H1 (cell line): ENCODE measurements around the gene S100A12. TPM values are rescaled to one million over a fixed set of nuclear protein-coding genes. Genes with fewer than 3 reads are reported as not detected.
A peak's percentile ranks its signal among the peaks of the same experiment; 100 is the strongest.

Source experiments
- CTCF ChIA-PET: fragments of 300-600 bp; sonication (Branson Sonifier 250); formaldehyde crosslinking; loops from one replicate; lab custom pipeline; 2021; ENCODE audit not compliant: partially characterized antibody; lab: Charles Lee
- POLR2A ChIA-PET: fragments of 300-600 bp; sonication (Branson Sonifier 250); formaldehyde crosslinking; loops from one replicate; lab custom pipeline; 2021; ENCODE audit warnings: inconsistent platforms; ENCODE audit not compliant: partially characterized antibody; lab: Charles Lee
- DNase-seq, 2 experiments: peaks; one replicate each; pipeline versions ENCODE4 v3.0.0 to v3.0.0-alpha.2; 2010 to 2022; ENCODE audit warnings: low spot score in 2 of 2, low read depth in 1 of 2, mixed read lengths in 1 of 2
- FAIRE-seq: peaks from 2 replicates; lab custom pipeline; 2011; peaks lifted over from hg19 to GRCh38; lab: Jason Lieb, UNC
- H2AFZ ChIP-seq: 2 replicates; pipeline ENCODE4 v1.8.1; 2012; ENCODE audit warnings: low read length, inconsistent platforms
- H2AK5ac ChIP-seq: 2 replicates; pipeline ENCODE4 v1.6.1; 2013; ENCODE audit warnings: low read depth, low read length
- H2BK120ac ChIP-seq: replicated peaks from 2 replicates; pipeline ENCODE3; 2013; ENCODE audit warnings: low read depth, low read length, inconsistent platforms
- H2BK12ac ChIP-seq: 2 replicates; pipeline ENCODE4 v1.6.1; 2013; ENCODE audit warnings: low read depth, low read length
- H2BK15ac ChIP-seq: 2 replicates; pipeline ENCODE4 v1.6.1; 2013; ENCODE audit warnings: low read length
- H2BK20ac ChIP-seq: 2 replicates; pipeline ENCODE4 v1.6.1; 2013; ENCODE audit warnings: low read length
- H2BK5ac ChIP-seq: 2 replicates; pipeline ENCODE4 v1.6.1; 2013; ENCODE audit warnings: low read depth, low read length
- H3K14ac ChIP-seq: 2 replicates; pipeline ENCODE4 v1.6.1; 2013; ENCODE audit warnings: inconsistent platforms; ENCODE audit not compliant: insufficient read length
- H3K18ac ChIP-seq: 2 replicates; pipeline ENCODE4 v1.6.1; 2013; ENCODE audit warnings: low read length; ENCODE audit errors: extremely low read depth
- H3K23ac ChIP-seq: 2 replicates; pipeline ENCODE4 v1.6.1; 2013; ENCODE audit warnings: inconsistent platforms; ENCODE audit not compliant: insufficient read length
- H3K23me2 ChIP-seq: 2 replicates; pipeline ENCODE4 v1.6.1; 2013; ENCODE audit warnings: low read depth, low read length
- H3K27ac ChIP-seq: 2 replicates; pipeline ENCODE4 v1.6.1; 2011; ENCODE audit warnings: low read depth, low read length, inconsistent platforms
- H3K27me3 ChIP-seq, 4 experiments: replicated peaks in 1 of 4; 1 replicate in 1 of 4; 2 replicates in 3 of 4; pipeline versions ENCODE4 v1.6.1 to v1.8.1; 2011 to 2013; ENCODE audit warnings: low read length in 3 of 4, mild to moderate bottlenecking in 3 of 4, inconsistent platforms in 2 of 4, mixed read lengths in 2 of 4, moderate library complexity in 1 of 4; ENCODE audit not compliant: control insufficient read depth in 3 of 4, insufficient read depth in 3 of 4; ENCODE audit errors: extremely low read depth in 1 of 4
- H3K36me3 ChIP-seq, 4 experiments: 2 replicates each; pipeline versions ENCODE4 v1.6.1 to v1.8.1; 2011 to 2013; ENCODE audit warnings: mild to moderate bottlenecking in 4 of 4, low read length in 3 of 4, moderate library complexity in 2 of 4, control low read depth in 1 of 4, inconsistent platforms in 1 of 4; ENCODE audit not compliant: insufficient read depth in 4 of 4, control insufficient read depth in 2 of 4
- H3K4ac ChIP-seq: replicated peaks from 2 replicates; pipeline ENCODE3; 2013; ENCODE audit warnings: low read length, low read depth, mixed read lengths, inconsistent platforms; ENCODE audit not compliant: insufficient read length
- H3K4me1 ChIP-seq, 4 experiments: replicated peaks in 1 of 4; 1 replicate in 1 of 4; 2 replicates in 3 of 4; pipeline versions ENCODE4 v1.6.1 to v1.8.1; 2011 to 2013; ENCODE audit warnings: low read length in 3 of 4, inconsistent platforms in 2 of 4, mixed read lengths in 1 of 4; ENCODE audit not compliant: insufficient read depth in 4 of 4, control insufficient read depth in 3 of 4
- H3K4me2 ChIP-seq, 2 experiments: 2 replicates each; pipeline versions ENCODE4 v1.6.1 to v1.8.1; 2011 to 2013; ENCODE audit warnings: low read depth in 2 of 2, low read length in 2 of 2, control low read depth in 1 of 2, inconsistent platforms in 1 of 2, mild to moderate bottlenecking in 1 of 2; ENCODE audit not compliant: insufficient read depth in 1 of 2
- H3K4me3 ChIP-seq, 4 experiments: fragments of 200-600, 300-600 bp in 1 of 4; sonication (generic), shearing (Covaris generic), sonication (Bioruptor Twin) in 1 of 4; 2 replicates each; pipeline versions ENCODE4 v1.5.1 to v1.8.1; 2011 to 2016; ENCODE audit warnings: low read length in 4 of 4, low read depth in 3 of 4, control low read depth in 2 of 4, inconsistent platforms in 2 of 4, mild to moderate bottlenecking in 2 of 4, mixed read lengths in 1 of 4, moderate library complexity in 1 of 4; ENCODE audit not compliant: insufficient read depth in 2 of 4; ENCODE audit errors: extremely low read depth in 1 of 4
- H3K56ac ChIP-seq: replicated peaks from 2 replicates; pipeline ENCODE3; 2013; ENCODE audit warnings: low read depth, mild to moderate bottlenecking, mixed read lengths, low read length, inconsistent platforms; ENCODE audit not compliant: insufficient read length
- H3K79me1 ChIP-seq: 2 replicates; pipeline ENCODE4 v1.6.1; 2013; ENCODE audit warnings: low read depth, low read length, control low read depth
- H3K79me2 ChIP-seq, 2 experiments: 2 replicates each; pipeline versions ENCODE4 v1.6.1 to v1.8.1; 2012 to 2013; ENCODE audit warnings: low read length in 2 of 2, mild to moderate bottlenecking in 2 of 2, inconsistent platforms in 1 of 2; ENCODE audit not compliant: insufficient read depth in 2 of 2, control insufficient read depth in 1 of 2
- H3K9ac ChIP-seq, 4 experiments: replicated peaks in 1 of 4; 1 replicate in 1 of 4; 2 replicates in 3 of 4; pipeline versions ENCODE4 v1.6.1 to v1.8.1; 2011 to 2013; ENCODE audit warnings: low read depth in 3 of 4, low read length in 3 of 4, control low read depth in 2 of 4, mild to moderate bottlenecking in 2 of 4, moderate library complexity in 2 of 4, inconsistent platforms in 1 of 4; ENCODE audit errors: extremely low read depth in 1 of 4
- H3K9me3 ChIP-seq, 2 experiments: 2 replicates each; pipeline versions ENCODE4 v1.6.1 to v1.8.1; 2012 to 2013; ENCODE audit warnings: mild to moderate bottlenecking in 2 of 2, moderate library complexity in 2 of 2, control low read depth in 1 of 2, inconsistent platforms in 1 of 2, low read depth in 1 of 2, low read length in 1 of 2, mixed read lengths in 1 of 2; ENCODE audit not compliant: insufficient read depth in 2 of 2
- H4K20me1 ChIP-seq, 2 experiments: replicated peaks in 1 of 2; 2 replicates each; pipeline versions ENCODE3 to v1.8.1; 2011 to 2013; ENCODE audit warnings: inconsistent platforms in 2 of 2, low read length in 2 of 2, mild to moderate bottlenecking in 1 of 2; ENCODE audit not compliant: insufficient read depth in 2 of 2, control insufficient read depth in 1 of 2
- H4K5ac ChIP-seq: 2 replicates; pipeline ENCODE4 v1.6.1; 2013; ENCODE audit warnings: low read length, low read depth, mixed read lengths, inconsistent platforms; ENCODE audit not compliant: insufficient read length
- H4K8ac ChIP-seq: 2 replicates; pipeline ENCODE4 v1.8.0; 2013; ENCODE audit warnings: mild to moderate bottlenecking, moderate library complexity, low read length, inconsistent platforms; ENCODE audit not compliant: insufficient read depth; ENCODE audit errors: extremely low read depth
- H4K91ac ChIP-seq: replicated peaks from 2 replicates; pipeline ENCODE3; 2013; ENCODE audit warnings: low read length, mixed read lengths, inconsistent platforms; ENCODE audit not compliant: insufficient read length
- BACH1 ChIP-seq: IDR thresholded peaks from 2 replicates; pipeline ENCODE4 v1.6.1; 2012; ENCODE audit warnings: low read length, improper control_type of control experiment
- CBX5 ChIP-seq: fragments of 300-800, 300-1000 bp; sonication (generic); IDR thresholded peaks from 2 replicates; pipeline ENCODE4 v1.7.1; 2016; ENCODE audit warnings: antibody characterized with exemption, low read length, low read depth
- CHD2 ChIP-seq: IDR thresholded peaks from 2 replicates; pipeline ENCODE4 v1.6.1; 2012; ENCODE audit warnings: low read length, improper control_type of control experiment
- E2F6 ChIP-seq: IDR thresholded peaks from 2 replicates; pipeline ENCODE4 v1.6.1; 2012; ENCODE audit warnings: inconsistent platforms
- EGR1 ChIP-seq: IDR thresholded peaks from 2 replicates; pipeline ENCODE4 v1.6.1; 2011; ENCODE audit warnings: low read depth, low read length, borderline replicate concordance
- EP300 ChIP-seq, 2 experiments: IDR thresholded peaks; 1 replicate in 1 of 2; 2 replicates in 1 of 2; pipeline ENCODE4 v1.6.1; 2011 to 2012; ENCODE audit warnings: low read depth in 2 of 2, low read length in 2 of 2, mild to moderate bottlenecking in 2 of 2, borderline replicate concordance in 1 of 2, inconsistent platforms in 1 of 2, moderate library complexity in 1 of 2
- HDAC2 ChIP-seq, 2 experiments: fragments of 300-600 bp in 1 of 2; sonication (generic) in 1 of 2; IDR thresholded peaks; 2 replicates each; pipeline ENCODE4 v1.6.1; 2011 to 2012; ENCODE audit warnings: low read depth in 2 of 2, low read length in 2 of 2, mild to moderate bottlenecking in 2 of 2, moderate library complexity in 2 of 2, borderline replicate concordance in 1 of 2, inconsistent platforms in 1 of 2
- JUN ChIP-seq: IDR thresholded peaks from 2 replicates; pipeline ENCODE4 v1.6.1; 2011; ENCODE audit warnings: low read depth, mild to moderate bottlenecking, improper control_type of control experiment, low read length
- MAFK ChIP-seq: IDR thresholded peaks from 2 replicates; pipeline ENCODE4 v1.6.1; 2012; ENCODE audit warnings: low read depth, mild to moderate bottlenecking, improper control_type of control experiment, low read length
- MAX ChIP-seq: IDR thresholded peaks from 2 replicates; pipeline ENCODE4 v1.6.1; 2012; ENCODE audit warnings: inconsistent platforms
- SAP30 ChIP-seq: fragments of 300-600 bp; sonication (generic); IDR thresholded peaks from 2 replicates; pipeline ENCODE4 v1.7.1; 2012; ENCODE audit warnings: low read length, moderate library complexity, mild to moderate bottlenecking, inconsistent platforms; ENCODE audit not compliant: insufficient read depth, insufficient replicate concordance
- WGBS, 2 experiments: shearing (Covaris generic) in 1 of 2; methylation state at CpG; one replicate each; pipeline versions ENCODE4 v1.1.6 to v1.1.7; 2013 to 2015; ENCODE audit warnings: low lambda C conversion rate in 2 of 2, mixed read lengths in 2 of 2, inconsistent platforms in 1 of 2, low coverage in 1 of 2, missing lambda C conversion rate in 1 of 2; ENCODE audit not compliant: insufficient replicate concordance in 2 of 2, insufficient coverage in 1 of 2, insufficient read length in 1 of 2; ENCODE audit errors: extremely low coverage in 1 of 2, missing lambda C conversion rate in 1 of 2; 5-methylcytosine and 5-hydroxymethylcytosine counted together
- polyA plus RNA-seq, 7 experiments: library from polyadenylated mRNA; depleted of rRNA in 3 of 7; stranded (reverse) in 5 of 7; unstranded in 2 of 7; fragments of >200 nt in 5 of 7; fragments of 200-250 nt in 2 of 7; gene quantifications; 1 replicate in 5 of 7; 2 replicates in 1 of 7; 4 replicates in 1 of 7; pipeline versions ENCODE4 v1.2.1 to v1.2.3, GENCODE V29; 2011 to 2013; ENCODE audit warnings: missing spikeins in 2 of 7, mixed read lengths in 2 of 7
- total RNA-seq: library from RNA; stranded (reverse); fragmentation: NEBNext Ultra II Directional; extraction: Animal tissue kit (Norgen Biotek cat#: 25700); gene quantifications from 2 replicates; pipeline ENCODE4 v1.2.1, GENCODE V29; 2021

The S100A12 gene
- total and polyA plus RNA-seq, 2 of the 8 experiments (the other 6 are each of a cell fraction or from before 2014, with no cell fraction given): not detected

DNA sequence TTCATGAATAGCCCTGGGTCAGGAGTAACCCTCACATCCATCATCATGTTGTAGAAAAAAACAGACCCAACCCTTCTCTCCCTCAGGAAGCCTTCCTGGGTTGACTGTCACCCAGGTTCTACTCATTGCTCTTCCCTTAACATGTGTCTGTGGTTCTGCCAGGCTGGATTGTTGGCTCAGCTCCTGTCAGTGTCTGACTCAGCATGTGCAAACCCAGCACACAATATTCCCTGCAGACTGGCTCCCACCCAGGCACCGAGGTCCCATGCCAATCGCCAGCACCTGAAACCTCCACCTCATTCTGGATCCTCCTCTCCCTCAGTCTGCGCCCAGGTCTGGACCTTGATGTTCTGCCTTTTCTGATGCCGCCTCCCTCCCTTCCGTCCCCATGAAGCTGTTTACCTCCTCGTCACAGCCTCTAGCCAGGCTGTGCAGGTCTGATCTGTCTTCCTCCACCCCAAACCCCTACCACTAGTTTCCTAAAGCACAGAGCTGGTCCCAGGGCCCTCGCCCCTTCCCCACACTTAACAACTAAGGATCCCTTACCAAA lies 19.8 kb upstream of the S100A12 start:
- Histone ChIP-seq H3K79me1 (no peaks in the 10 kb centered on the region), H3K27me3 (peaks cover 0 to 2% (median 0%) of the 10 kb centered on the region in 4 experiments; a peak in 1 of 7 replicates), H3K27ac (no peak overlapping the region), H3K23me2 (no peaks in the 10 kb centered on the region), H2BK120ac (no peak overlapping the region), H3K4me2 (no peak overlapping the region), H2AK5ac (no peak overlapping the region), H3K9ac (no peak overlapping the region), H4K5ac (no peak overlapping the region), H2BK5ac (no peak overlapping the region)
- CTCF ChIA-PET: interaction anchor here (0.8 to 6.4 kb wide), 9 partner anchors 9 to 138 kb away, joined by 3 to 63 read pairs (median 5); partner anchors contain the start of gene S100A9
- no peak for FAIRE-seq
- TF ChIP-seq EP300 (IDR thresholded peaks at IDR 0.05; ENCODE audit: borderline replicate concordance in 1 of 2, low read depth in 2 of 2, low read length in 2 of 2) (no peak), MAX (no peak), BACH1 (no peak), MAFK (no peak), SAP30 (no peak), HDAC2 (IDR thresholded peaks at IDR 0.05; ENCODE audit: borderline replicate concordance in 1 of 2, low read depth in 2 of 2, low read length in 2 of 2) (no peak), CBX5 (no peak), JUN (no peak), CHD2 (no peak), E2F6 (no peak), EGR1 (no peak)
- TF ChIP-seq, all 59 proteins: peak for 0
- POLR2A ChIA-PET: interaction anchor here (1.1 kb wide), 1 partner anchor 87 kb away, joined by 3 read pairs; no protein-coding TSS in a partner anchor
- Histone ChIP-seq H2BK12ac (no peak overlapping the region), H3K9me3 (no peaks in the 10 kb centered on the region), H4K91ac (no peak overlapping the region), H3K14ac (no peak overlapping the region), H4K20me1 (no peaks in the 10 kb centered on the region), H3K79me2 (no peaks in the 10 kb centered on the region), H3K56ac (no peak overlapping the region), H2BK15ac (no peak overlapping the region), H3K23ac (peak overlapping the region; percentile 28), H3K4me3 (no peak overlapping the region), H2AFZ (no peak overlapping the region), H2BK20ac (no peak overlapping the region), H3K18ac (no peak overlapping the region), H3K36me3 (no peaks in the 10 kb centered on the region), H4K8ac (no peak overlapping the region), H3K4me1 (no peaks in the 10 kb centered on the region), H3K4ac (no peak overlapping the region)
- 90% methylated on average over 7 of the region's 7 CpGs; no CpG with 5 or more reads in 1 of the 2 experiments for WGBS, 2 experiments
- peak in 1 of 2 experiments; percentile 35 for DNase-seq
